GM18526 (cell line): Measurements from ENCODE around the gene PRKAR2B.

ENCODE experiments used
- POLR2A ChIP-seq: IDR thresholded peaks from 3 replicates; pipeline ENCODE4 v1.6.1; 2011; ENCODE audit not compliant: insufficient read length; ENCODE audit errors: extremely low read depth

PRKAR2B gene

DNA sequence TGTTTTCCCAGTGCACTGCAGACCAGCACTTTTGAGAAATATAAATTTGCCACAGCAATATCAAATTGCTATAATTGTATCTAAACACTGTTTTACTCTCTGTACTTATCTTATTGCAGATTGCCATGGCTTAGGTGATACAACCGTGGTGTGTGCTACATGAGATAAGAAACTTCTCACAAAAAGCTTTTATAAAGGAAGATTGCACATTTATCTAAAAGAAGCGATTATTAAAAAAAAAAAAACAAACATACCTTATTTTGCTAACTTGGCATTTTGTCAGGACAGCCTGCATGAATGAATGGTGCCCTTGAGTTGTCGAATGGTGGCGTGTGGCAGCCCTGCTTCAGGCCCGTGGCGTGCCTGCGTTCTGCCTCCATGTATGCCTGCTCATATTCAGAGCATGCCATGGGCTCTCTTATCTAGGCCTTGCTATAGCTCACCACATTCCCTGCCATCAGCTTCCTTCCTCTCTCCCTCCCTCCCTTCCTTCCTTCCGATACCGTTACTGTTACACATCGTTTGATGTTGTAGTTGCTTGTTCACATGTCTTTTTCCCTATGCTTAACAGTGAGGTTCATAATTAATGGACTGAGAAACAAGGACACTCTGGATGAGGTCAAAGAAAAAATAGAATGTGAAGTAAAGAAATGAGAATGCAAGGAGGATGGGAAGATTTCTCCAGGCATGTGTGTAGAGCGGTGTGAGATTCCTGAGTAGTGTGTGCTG is 34.9 kb downstream of the PRKAR2B start:
- TF ChIP-seq POLR2A, result no peak

DNA sequence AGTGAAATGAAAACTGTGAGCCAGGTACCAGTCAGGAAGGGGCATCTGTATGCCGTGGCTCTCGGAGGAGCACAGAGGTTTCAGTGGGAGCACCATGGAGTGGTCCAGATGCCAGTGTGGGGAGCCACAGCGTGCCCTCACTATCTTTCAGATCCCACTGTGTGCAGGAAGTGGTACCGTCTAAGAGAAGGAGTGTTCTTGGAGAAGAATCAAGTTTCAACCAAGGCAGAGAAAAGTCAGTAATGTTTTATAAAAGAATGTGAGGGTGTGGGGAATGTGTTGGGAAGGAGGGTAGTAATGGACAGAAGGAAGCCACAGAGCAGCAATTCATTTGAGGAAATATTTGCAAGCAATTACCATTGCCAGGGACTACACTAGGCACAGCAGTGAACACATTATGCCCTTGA is 35.6 kb downstream of the PRKAR2B start:
- no peak for TF ChIP-seq POLR2A

DNA sequence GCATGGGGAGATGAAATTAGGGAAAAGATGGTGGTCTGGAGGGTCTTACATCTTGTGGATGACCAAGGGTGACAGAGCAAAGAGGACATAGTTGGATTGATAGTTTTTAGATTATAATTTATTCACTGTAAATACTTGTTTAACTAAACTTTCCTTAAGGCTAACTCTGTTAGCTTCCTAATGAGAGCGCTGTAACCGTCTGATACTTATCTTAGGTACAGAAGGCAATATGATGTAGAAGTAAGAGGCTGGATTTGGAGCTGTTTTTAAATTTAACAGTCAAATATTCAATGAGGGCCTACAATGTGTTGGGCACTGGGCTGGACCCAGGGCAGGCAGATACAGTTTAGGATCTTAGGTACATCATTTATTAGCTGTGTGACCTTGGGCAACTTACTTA is 36.0 kb downstream of the PRKAR2B start:
- no peak for TF ChIP-seq POLR2A

DNA sequence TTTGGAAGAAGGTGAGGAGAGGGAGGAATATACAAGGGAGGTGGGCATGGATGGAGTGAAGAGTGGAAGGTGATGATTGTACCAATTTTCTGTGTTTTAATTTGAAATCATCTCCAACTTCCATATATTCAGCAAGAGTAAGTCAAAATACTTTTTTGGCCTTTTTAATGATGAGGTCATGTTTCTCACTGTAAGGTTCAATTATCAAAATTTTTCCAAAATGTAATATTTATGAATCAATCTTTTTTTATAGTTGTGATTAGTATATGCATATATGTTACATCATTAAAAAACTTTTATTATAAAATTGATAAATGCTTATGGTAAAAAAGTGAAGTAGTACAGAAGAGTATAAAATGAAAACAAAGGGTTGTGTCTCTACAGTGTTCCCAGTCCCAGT is 40.7 kb downstream of the PRKAR2B start:
- no peak for TF ChIP-seq POLR2A

DNA sequence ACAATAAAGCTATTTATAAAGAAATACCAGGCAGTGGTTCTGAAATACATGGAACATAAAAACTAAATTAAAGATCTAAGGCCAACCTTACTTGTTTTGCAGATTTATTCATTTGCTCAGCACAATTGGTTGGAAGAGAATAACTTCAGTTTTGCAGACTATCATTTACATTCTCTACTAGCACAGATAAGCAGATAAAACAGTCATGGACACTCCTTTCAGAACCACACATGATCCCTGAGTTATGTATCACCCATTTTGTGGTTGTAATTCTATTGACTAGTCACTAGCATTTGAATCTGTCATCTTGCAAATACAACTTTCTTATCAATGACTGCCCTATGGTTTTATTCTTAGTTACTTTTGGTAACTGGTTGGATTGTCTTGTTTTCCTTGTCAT is 45.1 kb downstream of the PRKAR2B start:
- no peak for TF ChIP-seq POLR2A

DNA sequence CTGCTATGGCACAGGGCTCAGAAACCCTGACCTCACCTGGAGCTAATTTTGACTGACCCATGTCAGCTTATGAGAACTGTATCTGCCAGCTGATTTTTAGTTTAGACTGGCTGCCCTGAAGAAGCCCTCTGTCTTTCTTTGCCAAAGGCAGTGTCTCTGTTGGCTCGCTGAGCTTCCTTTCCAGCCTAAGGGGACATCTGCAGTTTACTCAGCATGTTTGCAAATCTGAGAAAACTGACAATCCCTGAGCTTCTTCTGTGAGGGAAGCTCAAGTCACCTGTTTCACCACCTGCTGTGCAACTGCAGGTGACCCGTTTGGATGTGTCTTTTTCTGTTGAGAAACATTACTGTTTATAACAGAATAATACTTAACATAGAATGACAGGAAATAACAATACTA is 46.0 kb downstream of the PRKAR2B start:
- no peak for TF ChIP-seq POLR2A

DNA sequence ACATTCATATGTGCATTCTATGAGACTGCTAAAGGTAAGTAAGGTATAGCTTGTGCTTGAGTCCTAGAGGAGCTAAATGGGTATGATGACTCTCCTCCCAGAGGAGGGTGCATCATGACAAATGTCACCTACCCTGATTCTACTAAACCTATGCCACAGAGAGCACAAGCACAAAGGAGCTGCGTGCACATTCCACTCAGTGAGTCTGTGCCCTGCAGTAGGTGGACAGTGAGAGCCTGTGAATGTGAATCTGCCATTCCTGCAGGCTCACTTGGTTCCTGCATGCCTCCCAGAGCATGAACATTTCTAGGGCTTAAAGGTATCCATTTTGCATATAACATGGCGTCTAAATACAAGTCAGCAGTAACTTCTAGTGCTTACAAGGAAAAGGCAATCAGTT is 46.8 kb downstream of the PRKAR2B start:
- TF ChIP-seq POLR2A, result no peak

DNA sequence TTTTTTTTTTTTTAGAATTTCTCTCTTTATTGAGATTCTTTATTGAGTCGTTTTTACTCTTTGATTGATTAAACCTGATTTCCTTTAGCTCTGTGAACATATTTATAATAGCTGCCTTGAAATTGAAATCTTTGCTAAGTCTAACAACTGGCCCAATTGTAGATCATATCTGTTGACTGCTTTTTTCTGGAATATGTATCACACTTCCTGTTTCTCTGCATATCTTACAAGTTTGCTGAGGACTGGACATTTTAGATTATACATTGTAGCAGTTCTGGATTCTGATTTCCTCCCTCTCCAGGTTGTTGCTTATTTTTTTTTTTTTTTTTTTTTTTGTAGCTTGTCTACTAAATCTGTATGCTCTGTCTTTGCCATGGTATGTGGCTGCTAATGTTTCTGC is 56.3 kb downstream of the PRKAR2B start:
- no peak for TF ChIP-seq POLR2A

DNA sequence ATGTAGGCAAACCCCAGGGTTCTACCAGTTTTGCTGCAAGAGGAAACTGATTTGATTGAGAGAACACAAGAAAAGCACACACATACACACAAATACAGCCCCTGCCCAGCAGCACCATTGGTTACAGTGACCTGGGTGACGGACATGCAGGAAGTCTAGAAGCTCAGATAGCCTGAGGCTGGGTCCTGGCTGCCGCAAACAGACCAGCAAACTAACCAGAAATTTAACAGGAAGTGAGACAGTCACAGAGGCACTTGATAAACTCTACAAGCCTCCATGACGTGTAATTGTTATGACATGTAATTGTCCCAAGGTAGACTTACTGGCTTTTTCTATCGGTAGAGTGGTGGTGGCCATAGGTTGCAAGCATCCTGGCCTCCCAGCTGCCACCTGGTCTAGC is 58.9 kb downstream of the PRKAR2B start:
- TF ChIP-seq POLR2A, result no peak

DNA sequence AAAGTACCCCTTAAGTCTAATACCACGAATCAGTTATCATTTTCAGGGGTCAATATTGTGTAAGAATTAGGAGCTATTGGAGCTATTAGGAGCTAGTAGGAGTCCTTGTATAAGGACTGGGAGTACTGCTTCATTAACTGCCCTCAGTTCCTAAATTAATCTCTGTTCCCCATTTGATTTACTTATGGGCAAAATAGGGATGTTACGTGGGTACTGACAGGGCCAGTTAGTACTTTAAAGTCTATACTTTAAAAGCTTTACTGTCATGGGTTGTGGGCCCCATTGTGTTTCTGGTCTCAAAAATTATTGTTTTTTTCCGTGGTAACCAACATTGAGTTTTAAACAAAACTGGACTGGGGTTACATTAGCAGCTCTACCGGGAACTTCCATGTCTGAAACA is 60.3 kb downstream of the PRKAR2B start:
- TF ChIP-seq POLR2A, result no peak

DNA sequence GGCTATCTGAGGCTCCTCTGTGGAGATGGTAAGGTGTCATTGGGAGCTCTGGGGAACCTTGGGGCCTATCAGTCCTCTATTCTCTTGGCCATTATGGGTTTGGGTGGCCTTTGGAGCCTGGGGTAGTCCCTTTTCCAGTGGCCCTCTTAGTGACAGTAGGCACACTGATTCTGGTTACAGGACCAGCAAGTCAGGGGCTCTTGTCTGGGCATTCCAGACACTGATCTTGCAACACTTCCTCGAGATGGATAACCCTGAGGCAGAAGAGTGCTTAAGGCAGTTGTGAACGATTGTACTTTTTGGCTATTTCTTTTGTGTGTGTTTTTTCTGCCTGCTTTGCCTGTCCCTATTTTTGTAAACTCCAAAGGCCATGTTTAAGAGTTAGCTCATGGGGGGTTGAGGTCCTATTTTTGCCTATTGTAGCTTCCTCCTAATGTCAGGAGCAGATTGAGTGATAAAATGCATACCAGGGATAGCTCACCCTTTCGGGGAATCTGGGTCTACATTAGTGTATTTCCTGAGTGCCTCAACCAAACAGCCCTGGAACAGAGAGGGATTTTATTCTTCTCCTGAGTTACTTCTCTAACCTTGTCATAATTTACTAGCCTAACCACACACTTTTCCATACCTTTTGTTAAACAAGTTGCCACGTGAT is 61.2 kb downstream of the PRKAR2B start:
- TF ChIP-seq POLR2A, result no peak

DNA sequence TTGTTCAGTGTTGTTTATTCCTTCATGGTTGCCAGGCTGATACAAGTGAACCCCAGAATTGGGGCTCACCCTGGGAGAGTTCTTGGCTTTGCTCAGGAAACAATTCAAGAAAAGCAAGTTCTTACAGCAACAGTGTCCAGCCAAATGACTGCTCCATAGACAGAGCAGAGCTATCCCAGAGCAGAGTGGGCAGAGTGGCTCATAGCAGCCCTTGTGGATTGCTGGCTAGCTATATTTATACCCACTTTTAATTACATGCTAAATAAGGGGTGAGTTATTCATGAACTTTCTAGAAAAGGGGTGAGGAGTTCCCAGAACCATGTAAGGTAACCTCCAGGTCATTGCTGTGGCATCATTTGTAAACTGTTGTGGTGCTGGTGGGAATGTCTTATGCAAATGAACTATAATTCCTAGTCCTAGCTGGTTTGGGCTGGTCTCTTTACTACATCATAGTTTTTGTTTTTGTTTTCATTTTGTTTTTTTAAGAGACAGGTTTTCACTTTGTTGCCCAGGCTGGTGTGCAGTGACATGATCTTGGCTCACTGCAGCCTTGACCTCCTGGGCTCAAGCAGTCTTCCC is 64.4 kb downstream of the PRKAR2B start:
- no peak for TF ChIP-seq POLR2A

DNA sequence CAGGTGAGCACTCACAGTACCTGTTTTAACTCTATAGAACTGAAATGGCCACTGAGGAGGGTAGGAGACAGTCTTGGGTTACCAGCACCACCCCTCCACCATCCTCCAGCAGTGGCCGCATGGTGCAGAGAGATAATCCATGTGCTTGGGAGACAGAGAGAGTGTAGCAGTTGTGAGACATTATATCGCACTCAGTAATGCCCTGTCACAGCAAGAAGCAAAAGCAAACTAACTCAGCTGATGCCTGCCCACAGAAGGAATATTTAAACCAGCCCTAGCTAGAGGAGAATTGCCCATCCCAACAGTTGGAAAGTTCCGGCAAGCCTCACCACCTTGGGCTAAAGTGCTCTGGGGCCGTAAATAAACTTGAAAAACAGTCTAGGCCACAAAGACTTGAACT is 65.5 kb downstream of the PRKAR2B start:
- TF ChIP-seq POLR2A, result no peak

DNA sequence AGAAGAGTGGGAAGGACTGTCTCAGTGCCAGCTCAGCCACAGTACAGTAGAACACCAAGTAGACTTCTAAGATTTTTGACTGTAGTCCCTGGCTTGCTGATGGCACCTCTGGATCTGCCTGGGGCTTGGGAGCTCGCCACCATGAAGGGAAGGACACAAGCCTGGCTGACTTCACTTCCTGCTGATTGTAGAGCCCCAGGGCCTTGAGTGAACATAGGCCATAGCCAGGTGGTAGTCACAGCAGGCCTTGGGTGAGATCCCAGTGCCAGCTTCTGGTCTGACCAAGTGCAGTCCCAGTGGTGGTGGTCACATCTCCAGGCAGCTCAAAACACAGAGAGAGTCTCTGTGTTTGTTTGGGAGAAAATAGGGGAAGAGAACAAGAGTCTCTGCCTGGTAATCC is 66.7 kb downstream of the PRKAR2B start:
- TF ChIP-seq POLR2A, result no peak

DNA sequence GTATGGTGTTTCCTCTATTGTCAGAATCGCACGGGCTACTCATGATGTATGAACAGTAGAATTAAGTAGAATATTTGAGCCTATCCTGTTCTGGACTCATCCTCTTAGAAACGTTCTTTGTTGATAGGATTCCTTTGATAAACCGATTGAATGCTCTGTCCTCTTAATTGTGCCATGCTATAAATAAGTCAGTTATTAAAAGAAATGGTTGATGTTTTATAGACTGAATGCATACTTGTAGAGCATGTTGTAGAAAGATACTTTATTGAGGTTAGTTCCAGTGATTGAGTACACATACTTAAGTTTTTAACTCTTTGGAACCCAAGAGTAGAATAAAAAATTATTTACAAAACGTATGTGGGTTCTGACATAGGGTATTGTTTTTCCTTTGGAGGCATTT is 69.4 kb downstream of the PRKAR2B start:
- TF ChIP-seq POLR2A, result no peak

DNA sequence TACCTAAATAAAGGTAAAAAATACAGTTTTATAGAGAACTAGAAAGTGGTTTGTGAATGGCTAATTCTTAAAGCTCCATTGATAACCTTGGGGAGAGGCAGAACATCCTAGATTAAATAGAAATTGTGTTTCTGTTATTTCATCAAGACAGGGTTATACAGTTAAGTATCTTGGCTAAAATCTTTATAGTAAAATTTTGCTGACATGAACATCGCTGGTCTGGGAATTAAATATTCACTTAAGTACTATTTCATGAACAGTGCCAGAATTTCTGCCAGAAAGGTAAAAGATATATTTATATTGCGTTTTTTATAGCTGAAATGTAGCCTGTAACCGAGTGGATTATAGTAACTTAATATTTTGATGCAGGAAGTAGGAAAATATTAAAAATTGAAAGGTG is 70.6 kb downstream of the PRKAR2B start:
- TF ChIP-seq POLR2A, result no peak
